ENCODE results near the gene ENPP6.

DNA sequence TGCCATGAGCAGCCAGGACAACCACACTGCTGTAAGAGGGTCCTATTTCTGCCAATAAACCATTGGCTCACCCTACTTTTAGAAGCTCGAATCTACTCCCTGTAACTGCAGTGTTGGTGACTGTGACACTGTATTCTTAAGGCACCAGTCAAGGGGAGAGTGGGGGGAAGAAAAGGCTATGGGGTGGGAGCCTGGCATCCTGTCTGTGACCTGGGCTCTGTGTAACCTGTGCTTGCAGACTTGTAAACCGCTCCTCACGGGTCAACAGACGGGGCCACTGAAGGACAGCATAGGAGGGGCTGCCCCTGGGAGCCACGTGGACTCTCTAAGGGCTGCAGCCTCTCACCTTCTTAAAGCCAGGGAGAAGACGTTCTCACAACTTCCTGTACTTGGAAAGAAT is 42.2 kb upstream of the ENPP6 start:
- TF ChIP-seq, protein P1, sequence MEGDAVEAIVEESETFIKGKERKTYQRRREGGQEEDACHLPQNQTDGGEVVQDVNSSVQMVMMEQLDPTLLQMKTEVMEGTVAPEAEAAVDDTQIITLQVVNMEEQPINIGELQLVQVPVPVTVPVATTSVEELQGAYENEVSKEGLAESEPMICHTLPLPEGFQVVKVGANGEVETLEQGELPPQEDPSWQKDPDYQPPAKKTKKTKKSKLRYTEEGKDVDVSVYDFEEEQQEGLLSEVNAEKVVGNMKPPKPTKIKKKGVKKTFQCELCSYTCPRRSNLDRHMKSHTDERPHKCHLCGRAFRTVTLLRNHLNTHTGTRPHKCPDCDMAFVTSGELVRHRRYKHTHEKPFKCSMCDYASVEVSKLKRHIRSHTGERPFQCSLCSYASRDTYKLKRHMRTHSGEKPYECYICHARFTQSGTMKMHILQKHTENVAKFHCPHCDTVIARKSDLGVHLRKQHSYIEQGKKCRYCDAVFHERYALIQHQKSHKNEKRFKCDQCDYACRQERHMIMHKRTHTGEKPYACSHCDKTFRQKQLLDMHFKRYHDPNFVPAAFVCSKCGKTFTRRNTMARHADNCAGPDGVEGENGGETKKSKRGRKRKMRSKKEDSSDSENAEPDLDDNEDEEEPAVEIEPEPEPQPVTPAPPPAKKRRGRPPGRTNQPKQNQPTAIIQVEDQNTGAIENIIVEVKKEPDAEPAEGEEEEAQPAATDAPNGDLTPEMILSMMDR (IDR thresholded peaks at IDR 0.05; ENCODE audit: low read depth, low read length): no peak
- no peak for TF ChIP-seq EZH2phosphoT487 (IDR thresholded peaks at IDR 0.05; ENCODE audit: low read depth)
